Vagina (tissue), 2 donors: ENCODE measurements around the gene RPTN.

Experiments
- CTCF ChIP-seq, 3 experiments: fragments of 450-650 bp in 2 of 3; fragments of 200-600 bp in 1 of 3; sonication (generic) in 1 of 3; IDR thresholded peaks; one replicate each; pipeline ENCODE4 v1.5.1; 2017 to 2019; ENCODE audit warnings: antibody characterized with exemption in 3 of 3, mild to moderate bottlenecking in 2 of 3, moderate library complexity in 2 of 3
- POLR2A ChIP-seq, 2 donors: fragments of 450-650 bp; IDR thresholded peaks; one replicate each; pipeline ENCODE4 v1.6.1; 2017; ENCODE audit warnings: antibody characterized with exemption in 2 of 2, mild to moderate bottlenecking in 2 of 2, moderate library complexity in 2 of 2
- POLR2AphosphoS5 ChIP-seq, 2 donors: sonication (generic); formaldehyde crosslinking; IDR thresholded peaks; one replicate each; pipeline ENCODE4 v1.9.0; 2017; ENCODE audit warnings: antibody characterized with exemption in 2 of 2, mild to moderate bottlenecking in 2 of 2, low read depth in 1 of 2; ENCODE audit not compliant: insufficient read depth in 1 of 2

GRCh38 chr1:152143150-152143887 is 15.7 kb downstream of the RPTN start:
- TF ChIP-seq CTCF (IDR thresholded peaks at IDR 0.05), result no peak
- no peak for TF ChIP-seq POLR2A (IDR thresholded peaks at IDR 0.05)
- TF ChIP-seq POLR2AphosphoS5 (IDR thresholded peaks at IDR 0.05; ENCODE audit: insufficient read depth in 1 of 2, low read depth in 1 of 2), result no peak
